Astrocyte (in vitro differentiated cells and primary cell): ENCODE results near the gene NKD1.

Experiments used
- EZH2 ChIP-seq: IDR thresholded peaks from 2 replicates; pipeline ENCODE4 v1.6.1; 2012; ENCODE audit warnings: mild to moderate bottlenecking, low read length, inconsistent platforms; ENCODE audit not compliant: insufficient read depth
- TF ChIP-seq, protein P1 (sequence below): IDR thresholded peaks from 2 replicates; pipeline ENCODE4 v1.5.1; 2011; ENCODE audit warnings: low read depth, mild to moderate bottlenecking, inconsistent platforms, low read length, moderate library complexity; ENCODE audit not compliant: insufficient read depth

DNA sequence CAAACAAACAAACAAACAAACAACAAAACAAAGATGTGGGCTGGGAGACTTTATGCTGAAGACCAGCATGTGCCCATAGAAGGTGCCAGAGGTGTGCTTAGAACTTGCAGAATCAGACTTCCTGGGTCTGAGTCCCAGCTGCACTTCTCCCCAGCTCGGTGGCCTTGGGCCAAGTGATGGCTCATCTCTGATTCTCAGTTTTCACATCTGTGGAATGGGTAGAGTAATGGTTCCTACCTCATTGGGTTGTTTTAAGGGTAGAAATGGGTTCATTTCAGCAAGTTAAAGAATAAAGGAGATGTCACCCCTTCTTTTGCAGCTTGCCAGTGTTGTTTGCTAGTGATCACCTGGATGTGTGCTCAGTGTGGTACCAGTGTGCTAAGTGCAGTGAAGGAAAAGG is 10.7 kb downstream of the NKD1 start:
- TF ChIP-seq, protein P1, sequence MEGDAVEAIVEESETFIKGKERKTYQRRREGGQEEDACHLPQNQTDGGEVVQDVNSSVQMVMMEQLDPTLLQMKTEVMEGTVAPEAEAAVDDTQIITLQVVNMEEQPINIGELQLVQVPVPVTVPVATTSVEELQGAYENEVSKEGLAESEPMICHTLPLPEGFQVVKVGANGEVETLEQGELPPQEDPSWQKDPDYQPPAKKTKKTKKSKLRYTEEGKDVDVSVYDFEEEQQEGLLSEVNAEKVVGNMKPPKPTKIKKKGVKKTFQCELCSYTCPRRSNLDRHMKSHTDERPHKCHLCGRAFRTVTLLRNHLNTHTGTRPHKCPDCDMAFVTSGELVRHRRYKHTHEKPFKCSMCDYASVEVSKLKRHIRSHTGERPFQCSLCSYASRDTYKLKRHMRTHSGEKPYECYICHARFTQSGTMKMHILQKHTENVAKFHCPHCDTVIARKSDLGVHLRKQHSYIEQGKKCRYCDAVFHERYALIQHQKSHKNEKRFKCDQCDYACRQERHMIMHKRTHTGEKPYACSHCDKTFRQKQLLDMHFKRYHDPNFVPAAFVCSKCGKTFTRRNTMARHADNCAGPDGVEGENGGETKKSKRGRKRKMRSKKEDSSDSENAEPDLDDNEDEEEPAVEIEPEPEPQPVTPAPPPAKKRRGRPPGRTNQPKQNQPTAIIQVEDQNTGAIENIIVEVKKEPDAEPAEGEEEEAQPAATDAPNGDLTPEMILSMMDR: no peak
- no peak for TF ChIP-seq EZH2
